Endothelial cell of umbilical vein (primary cell): ENCODE data around the gene FDX1. TPM values are rescaled to one million over a fixed set of nuclear protein-coding genes. Genes with fewer than 3 reads are reported as not detected.

ENCODE experiments used
- BruUV-seq: library from RNA; stranded (reverse); fragments of 400-500 nt; replicated peaks from 2 replicates; lab custom pipeline; 2021; lab: Mats Ljungman, UMichigan
- CTCF ChIA-PET: fragments of 300-600, 350-600 bp; sonication (Branson Sonifier 250); formaldehyde crosslinking; loops from one replicate; lab custom pipeline; 2021; ENCODE audit warnings: antibody characterized with exemption, inconsistent platforms; lab: Charles Lee
- POLR2A ChIA-PET: fragments of 300-600, 350-600 bp; sonication (Branson Sonifier 250); formaldehyde crosslinking; loops from one replicate; lab custom pipeline; 2021; ENCODE audit warnings: antibody characterized with exemption, inconsistent platforms; lab: Charles Lee
- DNase-seq: peaks from one replicate; pipeline ENCODE4 v3.0.0-alpha.2; 2011; ENCODE audit warnings: low read depth, low spot score
- FAIRE-seq: peaks from 2 replicates; lab custom pipeline; 2011; peaks lifted over from hg19 to GRCh38; lab: Jason Lieb, UNC
- H2AFZ ChIP-seq: 2 replicates; pipeline ENCODE4 v1.6.0; 2012; ENCODE audit warnings: low read depth, low read length, control low read depth, inconsistent platforms
- H3K27ac ChIP-seq: 2 replicates; pipeline ENCODE4 v1.5.1; 2011; ENCODE audit warnings: low read depth, mild to moderate bottlenecking, control low read depth, low read length, moderate library complexity; ENCODE audit not compliant: insufficient read depth
- H3K27me3 ChIP-seq, 2 experiments: 2 replicates each; pipeline versions ENCODE4 v1.6.0 to v1.6.1; 2011; ENCODE audit warnings: low read length in 2 of 2, mixed read lengths in 1 of 2; ENCODE audit not compliant: control insufficient read depth in 2 of 2, insufficient read depth in 2 of 2
- H3K36me3 ChIP-seq, 2 experiments: 2 replicates in 1 of 2; 3 replicates in 1 of 2; pipeline ENCODE4 v1.5.1; 2011; ENCODE audit warnings: low read length in 2 of 2, mild to moderate bottlenecking in 1 of 2, moderate library complexity in 1 of 2; ENCODE audit not compliant: control insufficient read depth in 2 of 2, insufficient read depth in 2 of 2; ENCODE audit errors: extremely low read depth in 1 of 2
- H3K4me1 ChIP-seq: 3 replicates; pipeline ENCODE4 v1.5.1; 2011; ENCODE audit warnings: mild to moderate bottlenecking, low read length; ENCODE audit not compliant: control insufficient read depth, insufficient read depth; ENCODE audit errors: extremely low read depth
- H3K4me2 ChIP-seq: 2 replicates; pipeline ENCODE4 v1.6.1; 2011; ENCODE audit warnings: low read length, control low read depth, mixed read lengths; ENCODE audit not compliant: insufficient read depth
- H3K4me3 ChIP-seq, 3 experiments: fragments of 200-600 bp in 1 of 3; sonication (generic), shearing (Covaris generic) in 1 of 3; replicated peaks in 1 of 3; 2 replicates each; pipeline ENCODE4 v1.5.1; 2011 to 2016; ENCODE audit warnings: control low read depth in 3 of 3, low read length in 3 of 3, mild to moderate bottlenecking in 2 of 3, inconsistent platforms in 1 of 3, low read depth in 1 of 3, moderate library complexity in 1 of 3; ENCODE audit not compliant: insufficient read depth in 1 of 3
- H3K79me2 ChIP-seq: 2 replicates; pipeline ENCODE4 v1.6.0; 2012; ENCODE audit warnings: low read length, inconsistent platforms; ENCODE audit not compliant: control insufficient read depth, insufficient read depth
- H3K9ac ChIP-seq: replicated peaks from 2 replicates; pipeline ENCODE3; 2011; ENCODE audit warnings: low read length, control low read depth; ENCODE audit not compliant: insufficient read depth; ENCODE audit errors: extremely low read depth
- H3K9me1 ChIP-seq: replicated peaks from 3 replicates; pipeline ENCODE4 v1.6.0; 2011; ENCODE audit warnings: mild to moderate bottlenecking, low read length; ENCODE audit not compliant: control insufficient read depth, insufficient read depth; ENCODE audit errors: extremely low read depth
- H3K9me3 ChIP-seq: replicated peaks from 2 replicates; pipeline ENCODE4 v1.5.1; 2012; ENCODE audit warnings: low read length, inconsistent platforms; ENCODE audit not compliant: control insufficient read depth, insufficient read depth
- H4K20me1 ChIP-seq: replicated peaks from 2 replicates; pipeline ENCODE3; 2011; ENCODE audit warnings: mild to moderate bottlenecking, low read length; ENCODE audit not compliant: control insufficient read depth, insufficient read depth; ENCODE audit errors: extremely low read depth
- EZH2 ChIP-seq: IDR thresholded peaks from 2 replicates; pipeline ENCODE4 v1.6.1; 2012; ENCODE audit warnings: borderline replicate concordance, low read depth, mild to moderate bottlenecking, moderate library complexity, low read length, inconsistent platforms; ENCODE audit not compliant: severe bottlenecking
- FOS ChIP-seq: IDR thresholded peaks from 2 replicates; pipeline ENCODE4 v1.6.1; 2011; ENCODE audit warnings: mild to moderate bottlenecking, low read length, moderate library complexity, borderline replicate concordance; ENCODE audit not compliant: insufficient read depth
- GATA2 ChIP-seq: IDR thresholded peaks from 2 replicates; pipeline ENCODE4 v1.7.0; 2011; ENCODE audit warnings: low read depth, mild to moderate bottlenecking, moderate library complexity, mixed read lengths, low read length; ENCODE audit not compliant: insufficient read length, insufficient read depth
- JUN ChIP-seq: IDR thresholded peaks from 2 replicates; pipeline ENCODE4 v1.6.1; 2011; ENCODE audit warnings: borderline replicate concordance, low read depth; ENCODE audit not compliant: insufficient read length, insufficient read depth
- MYC ChIP-seq: IDR thresholded peaks from one replicate; pipeline ENCODE4 v1.6.1; 2011; ENCODE audit warnings: mild to moderate bottlenecking, low read depth, low read length
- POLR2A ChIP-seq: IDR thresholded peaks from 2 replicates; pipeline ENCODE4 v1.6.1; 2012; ENCODE audit warnings: low read depth, mild to moderate bottlenecking, control low read depth, low read length
- POLR2AphosphoS5 ChIP-seq: IDR thresholded peaks from 2 replicates; pipeline ENCODE4 v1.6.1; 2012; ENCODE audit warnings: low read depth, mild to moderate bottlenecking, control low read depth, low read length, moderate library complexity; ENCODE audit not compliant: insufficient read depth
- dilution Hi-C: fragments of 300-500 bp; cut with MboI; formaldehyde crosslinking; loops from one replicate; pipeline ENCODE4 v1.15.0; 2019; ENCODE audit warnings: low sequenced_read_pairs; ENCODE audit not compliant: extremely low pct_ligation_motif_present
- intact Hi-C: fragments of 100-400 bp; cut with micrococcal nuclease; formaldehyde crosslinking; loops from one replicate; pipeline ENCODE4 v1.10.0; 2022
- polyA plus RNA-seq, 4 experiments: library from polyadenylated mRNA; depleted of rRNA in 3 of 4; stranded (reverse) in 3 of 4; unstranded in 1 of 4; fragments of >200 nt; gene quantifications; 2 replicates each; pipeline versions ENCODE4 v1.2.1 to v1.2.3, GENCODE V29; 2011 to 2012; ENCODE audit warnings: missing spikeins in 1 of 4
- total RNA-seq: library from RNA; stranded (reverse); gene quantifications from 2 replicates; pipeline ENCODE4 v1.2.3, GENCODE V29; 2021
- TF ChIP-seq, protein P1 (sequence below): IDR thresholded peaks from 2 replicates; pipeline ENCODE4 v1.6.1; 2011; ENCODE audit not compliant: insufficient read depth, insufficient read length
- TF ChIP-seq, protein P2 (sequence below), 2 donors: IDR thresholded peaks; 1 replicate in 1 of 2; 2 replicates in 1 of 2; pipeline ENCODE4 v1.5.1; 2011; ENCODE audit warnings: low read length in 2 of 2, mild to moderate bottlenecking in 2 of 2, moderate library complexity in 2 of 2, control low read depth in 1 of 2, inconsistent platforms in 1 of 2, low read depth in 1 of 2; ENCODE audit not compliant: insufficient read depth in 1 of 2; ENCODE audit errors: extremely low read depth in 1 of 2

The FDX1 gene
- total and polyA plus RNA-seq, 2 donors (not counting 3 experiments of a cell fraction or from before 2014, with no cell fraction given) = 4.7 to 11.0 TPM

GRCh38 chr11:110447343-110447742, 17.6 kb downstream of the FDX1 start:
- CTCF ChIA-PET = interaction anchor here (0.7 to 5.4 kb wide), 9 partner anchors 9 to 999 kb away, joined by 3 to 37 read pairs (median 3); no protein-coding TSS in a partner anchor
- no peaks in the 10 kb centered on the region for H3K4me1 ChIP-seq
- dilution Hi-C loops = no loop called here
- TF ChIP-seq, protein P1, sequence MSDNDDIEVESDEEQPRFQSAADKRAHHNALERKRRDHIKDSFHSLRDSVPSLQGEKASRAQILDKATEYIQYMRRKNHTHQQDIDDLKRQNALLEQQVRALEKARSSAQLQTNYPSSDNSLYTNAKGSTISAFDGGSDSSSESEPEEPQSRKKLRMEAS = no peak
- TF ChIP-seq POLR2AphosphoS5 = no peak
- no peak for TF ChIP-seq GATA2
- TF ChIP-seq MYC = no peak
- intact Hi-C loops = no loop called here
- no peaks in the 10 kb centered on the region for H3K36me3 ChIP-seq
- no peak overlapping the region for H3K4me2 ChIP-seq
- no peak overlapping the region for H3K27ac ChIP-seq
- H3K9ac ChIP-seq = no peak overlapping the region
- H3K4me3 ChIP-seq = no peak overlapping the region
- no TSS peak for BruUV-seq
- H3K9me1 ChIP-seq = no peaks in the 10 kb centered on the region
- FAIRE-seq (no peak), DNase-seq (no peak)
- H3K27me3 ChIP-seq = no peaks in the 10 kb centered on the region
- POLR2A ChIA-PET = no interaction called here
- no peaks in the 10 kb centered on the region for H4K20me1 ChIP-seq
- H3K79me2 ChIP-seq = no peaks in the 10 kb centered on the region
- no peaks in the 10 kb centered on the region for H3K9me3 ChIP-seq
- no peak overlapping the region for H2AFZ ChIP-seq

- TF ChIP-seq, protein P1 = no peak
- TF ChIP-seq FOS (no peak), GATA2 (no peak), EZH2 (no peak), POLR2A (no peak), MYC (no peak), JUN (no peak), POLR2AphosphoS5 (no peak)
- TF ChIP-seq, protein P2, sequence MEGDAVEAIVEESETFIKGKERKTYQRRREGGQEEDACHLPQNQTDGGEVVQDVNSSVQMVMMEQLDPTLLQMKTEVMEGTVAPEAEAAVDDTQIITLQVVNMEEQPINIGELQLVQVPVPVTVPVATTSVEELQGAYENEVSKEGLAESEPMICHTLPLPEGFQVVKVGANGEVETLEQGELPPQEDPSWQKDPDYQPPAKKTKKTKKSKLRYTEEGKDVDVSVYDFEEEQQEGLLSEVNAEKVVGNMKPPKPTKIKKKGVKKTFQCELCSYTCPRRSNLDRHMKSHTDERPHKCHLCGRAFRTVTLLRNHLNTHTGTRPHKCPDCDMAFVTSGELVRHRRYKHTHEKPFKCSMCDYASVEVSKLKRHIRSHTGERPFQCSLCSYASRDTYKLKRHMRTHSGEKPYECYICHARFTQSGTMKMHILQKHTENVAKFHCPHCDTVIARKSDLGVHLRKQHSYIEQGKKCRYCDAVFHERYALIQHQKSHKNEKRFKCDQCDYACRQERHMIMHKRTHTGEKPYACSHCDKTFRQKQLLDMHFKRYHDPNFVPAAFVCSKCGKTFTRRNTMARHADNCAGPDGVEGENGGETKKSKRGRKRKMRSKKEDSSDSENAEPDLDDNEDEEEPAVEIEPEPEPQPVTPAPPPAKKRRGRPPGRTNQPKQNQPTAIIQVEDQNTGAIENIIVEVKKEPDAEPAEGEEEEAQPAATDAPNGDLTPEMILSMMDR (IDR thresholded peaks at IDR 0.05; ENCODE audit: extremely low read depth in 1 of 2, insufficient read depth in 1 of 2, low read depth in 1 of 2, low read length in 2 of 2) = no peak
- Histone ChIP-seq H2AFZ (no peak overlapping the region), H3K9me1 (no peaks in the 10 kb centered on the region), H3K4me1 (no peaks in the 10 kb centered on the region), H3K4me2 (no peak overlapping the region), H3K9me3 (no peaks in the 10 kb centered on the region), H3K27me3 (no peaks in the 10 kb centered on the region), H3K27ac (no peak overlapping the region), H3K79me2 (no peaks in the 10 kb centered on the region), H4K20me1 (no peaks in the 10 kb centered on the region), H3K4me3 (no peak overlapping the region), H3K36me3 (no peaks in the 10 kb centered on the region), H3K9ac (no peak overlapping the region)
- FAIRE-seq (no peak), DNase-seq (peak; percentile 28)
- intact Hi-C loops (loop anchor here (1.0 kb wide), 1 partner anchor 782 kb away; no protein-coding TSS in a partner anchor), dilution Hi-C loops (no loop called here)
- no TSS peak for BruUV-seq
- POLR2A ChIA-PET = interaction anchor here (0.6 kb wide), 1 partner anchor 815 kb away, joined by 4 read pairs; no protein-coding TSS in a partner anchor
- CTCF ChIA-PET = interaction anchor here (0.7 to 5.4 kb wide), 6 partner anchors 9 to 781 kb away, joined by 3 to 37 read pairs (median 3); no protein-coding TSS in a partner anchor
Observed at GRCh38 chr11:110447897-110448745, 18.4 kb downstream of the FDX1 start.
